ENCODE measurements around the gene OR2Z1.

The OR2Z1 gene

GRCh38 chr19:8695501-8695900, 25.9 kb upstream of the OR2Z1 start:
- in situ Hi-C loops (cut with MboI; ENCODE audit: low sequenced_read_pairs, unreplicated experiment): no loop called here
- no peak for DNase-seq (ENCODE audit: low spot score)
- no peak for TF ChIP-seq CTCF (IDR thresholded peaks at IDR 0.05; ENCODE audit: borderline replicate concordance, control extremely low read depth, extremely low read depth, insufficient read depth, missing control alignments)

GRCh38 chr19:8695911-8696310, 25.5 kb upstream of the OR2Z1 start:
- TF ChIP-seq CTCF (IDR thresholded peaks at IDR 0.05; ENCODE audit: borderline replicate concordance, control extremely low read depth, extremely low read depth, insufficient read depth, missing control alignments): no peak
- no peak for DNase-seq (ENCODE audit: low spot score)
- in situ Hi-C loops (cut with MboI; ENCODE audit: low sequenced_read_pairs, unreplicated experiment): no loop called here

GRCh38 chr19:8696993-8697392, 24.4 kb upstream of the OR2Z1 start:
- TF ChIP-seq CTCF (IDR thresholded peaks at IDR 0.05; ENCODE audit: borderline replicate concordance, control extremely low read depth, extremely low read depth, insufficient read depth, missing control alignments): no peak
- in situ Hi-C loops (cut with MboI; ENCODE audit: low sequenced_read_pairs, unreplicated experiment): no loop called here
- no peak for DNase-seq (ENCODE audit: low spot score)

GRCh38 chr19:8697671-8698432, 23.6 kb upstream of the OR2Z1 start:
- DNase-seq (ENCODE audit: low spot score): no peak
- no peak for TF ChIP-seq CTCF (IDR thresholded peaks at IDR 0.05; ENCODE audit: borderline replicate concordance, control extremely low read depth, extremely low read depth, insufficient read depth, missing control alignments)
- in situ Hi-C loops (cut with MboI; ENCODE audit: low sequenced_read_pairs, unreplicated experiment): no loop called here

- in situ Hi-C loops (cut with MboI; ENCODE audit: low sequenced_read_pairs, unreplicated experiment): no loop called here
- no peak for TF ChIP-seq CTCF (IDR thresholded peaks at IDR 0.05; ENCODE audit: borderline replicate concordance, control extremely low read depth, extremely low read depth, insufficient read depth, missing control alignments)
- DNase-seq (ENCODE audit: low spot score): no peak
These were observed 22.9 kb upstream of the OR2Z1 start, which contains the start of gene ACTL9 for GRCh38 chr19:8698433-8699063. Gene ACTL9 (minus strand): TSS chr19:8698795. CDS start chr19:8698701, 94 bp downstream.

- in situ Hi-C loops (cut with MboI; ENCODE audit: low sequenced_read_pairs, unreplicated experiment): no loop called here
These were observed 21.5 kb upstream of the OR2Z1 start for GRCh38 chr19:8699908-8700307.

More at GRCh38 chr19:8699908-8700307, 21.5 kb upstream of the OR2Z1 start:
- no peak for TF ChIP-seq CTCF (IDR thresholded peaks at IDR 0.05; ENCODE audit: borderline replicate concordance, control extremely low read depth, extremely low read depth, insufficient read depth, missing control alignments)
- no peak for DNase-seq (ENCODE audit: low spot score)

All from GM13976 (cell line).